Keratinocyte (primary cell): ENCODE results near the gene EXOC4. TPM values are rescaled to one million over a fixed set of nuclear protein-coding genes. Genes with fewer than 3 reads are reported as not detected.

Experiments used
- DNase-seq: peaks from one replicate; pipeline ENCODE4 v3.0.0-alpha.2; 2011; ENCODE audit warnings: low read depth, missing footprints, low spot score
- FAIRE-seq: peaks from 2 replicates; lab custom pipeline; 2011; peaks lifted over from hg19 to GRCh38; lab: Jason Lieb, UNC
- H2AFZ ChIP-seq: 2 replicates; pipeline ENCODE4 v1.6.0; 2012; ENCODE audit warnings: low read length, control low read depth, inconsistent platforms; ENCODE audit not compliant: control insufficient read depth
- H3K27ac ChIP-seq: 2 replicates; pipeline ENCODE4 v1.5.1; 2011; ENCODE audit warnings: low read length; ENCODE audit not compliant: control insufficient read depth, insufficient read depth
- H3K27me3 ChIP-seq: 3 replicates; pipeline ENCODE4 v1.6.0; 2011; ENCODE audit warnings: low read length; ENCODE audit not compliant: control insufficient read depth, insufficient read depth; ENCODE audit errors: extremely low read depth
- H3K36me3 ChIP-seq, 2 experiments: 2 replicates in 1 of 2; 3 replicates in 1 of 2; pipeline ENCODE4 v1.5.1; 2011; ENCODE audit warnings: low read length in 2 of 2, mild to moderate bottlenecking in 1 of 2; ENCODE audit not compliant: control insufficient read depth in 2 of 2, insufficient read depth in 2 of 2; ENCODE audit errors: extremely low read depth in 1 of 2
- H3K4me1 ChIP-seq: 3 replicates; pipeline ENCODE4 v1.5.1; 2011; ENCODE audit warnings: low read length; ENCODE audit not compliant: control insufficient read depth, insufficient read depth; ENCODE audit errors: extremely low read depth
- H3K4me2 ChIP-seq: 3 replicates; pipeline ENCODE4 v1.6.0; 2011; ENCODE audit warnings: low read depth, low read length; ENCODE audit not compliant: control insufficient read depth, insufficient read depth; ENCODE audit errors: extremely low read depth
- H3K4me3 ChIP-seq, 3 experiments: fragments of 200-600 bp in 1 of 3; sonication (generic) in 1 of 3; 2 replicates in 2 of 3; 3 replicates in 1 of 3; pipeline ENCODE4 v1.5.1; 2011 to 2016; ENCODE audit warnings: low read length in 3 of 3, mild to moderate bottlenecking in 3 of 3, control low read depth in 2 of 3, inconsistent platforms in 1 of 3, low read depth in 1 of 3, mixed read lengths in 1 of 3, mixed run types in 1 of 3, moderate library complexity in 1 of 3; ENCODE audit not compliant: control insufficient read depth in 2 of 3, insufficient read depth in 2 of 3; ENCODE audit errors: extremely low read depth in 1 of 3
- H3K79me2 ChIP-seq: 2 replicates; pipeline ENCODE4 v1.6.0; 2012; ENCODE audit warnings: low read length; ENCODE audit not compliant: control insufficient read depth, insufficient read depth
- H3K9ac ChIP-seq: 3 replicates; pipeline ENCODE4 v1.6.0; 2011; ENCODE audit warnings: low read length; ENCODE audit not compliant: control insufficient read depth, insufficient read depth; ENCODE audit errors: extremely low read depth
- H3K9me1 ChIP-seq: 3 replicates; pipeline ENCODE4 v1.6.0; 2011; ENCODE audit warnings: low read length; ENCODE audit not compliant: control insufficient read depth, insufficient read depth; ENCODE audit errors: extremely low read depth
- H3K9me3 ChIP-seq: 2 replicates; pipeline ENCODE4 v1.5.1; 2012; ENCODE audit warnings: low read depth, low read length; ENCODE audit not compliant: control insufficient read depth
- H4K20me1 ChIP-seq: 3 replicates; pipeline ENCODE4 v1.6.0; 2011; ENCODE audit warnings: low read length; ENCODE audit not compliant: control insufficient read depth, insufficient read depth; ENCODE audit errors: extremely low read depth
- CTCF ChIP-seq, 3 experiments: IDR thresholded peaks in 1 of 3; conservative IDR thresholded peaks in 1 of 3; optimal IDR thresholded peaks in 1 of 3; 2 replicates in 2 of 3; 3 replicates in 1 of 3; pipeline versions ENCODE3 to v1.5.1; 2011; ENCODE audit warnings: low read length in 3 of 3, mild to moderate bottlenecking in 3 of 3, moderate library complexity in 2 of 3, control low read depth in 1 of 3, inconsistent platforms in 1 of 3; ENCODE audit not compliant: insufficient read depth in 2 of 3; ENCODE audit errors: extremely low read depth in 1 of 3
- EZH2 ChIP-seq: IDR thresholded peaks from one replicate; pipeline ENCODE4 v1.6.1; 2012; ENCODE audit warnings: inconsistent platforms, mild to moderate bottlenecking, low read length, moderate library complexity
- dilution Hi-C: fragments of 300-500 bp; cut with MboI; formaldehyde crosslinking; loops from one replicate; pipeline ENCODE4 v1.7.0; 2020; ENCODE audit warnings: low sequenced_read_pairs; ENCODE audit not compliant: extremely low pct_ligation_motif_present
- polyA plus RNA-seq, 5 experiments: library from polyadenylated mRNA; depleted of rRNA in 3 of 5; stranded (reverse) in 3 of 5; stranded (forward) in 1 of 5; unstranded in 1 of 5; fragments of >200 nt; gene quantifications; 1 replicate in 1 of 5; 2 replicates in 3 of 5; 3 replicates in 1 of 5; pipeline versions ENCODE4 v1.2.1 to v1.2.3, GENCODE V29; 2011 to 2012; ENCODE audit warnings: missing spikeins in 2 of 5, low read depth in 1 of 5, low replicate concordance in 1 of 5

EXOC4 gene
- polyA plus RNA-seq, 1 donor (not counting 4 experiments of a cell fraction or from before 2014, with no cell fraction given): 52.6 TPM

GRCh38 chr7:133837224-133837623 is 584.3 kb downstream of the EXOC4 start:
- dilution Hi-C loops: no loop called here
- Histone ChIP-seq H3K79me2 (no peaks in the 10 kb centered on the region), H3K27me3 (no peaks in the 10 kb centered on the region), H3K9ac (no peak overlapping the region), H3K36me3 (no peaks in the 10 kb centered on the region), H3K27ac (no peak overlapping the region), H4K20me1 (no peaks in the 10 kb centered on the region), H3K4me2 (no peak overlapping the region), H2AFZ (no peak overlapping the region), H3K9me3 (no peaks in the 10 kb centered on the region), H3K4me1 (no peaks in the 10 kb centered on the region), H3K4me3 (no peak overlapping the region), H3K9me1 (no peaks in the 10 kb centered on the region)
- DNase-seq (no peak), FAIRE-seq (no peak)
- TF ChIP-seq CTCF (optimal IDR thresholded peaks at IDR 0.05 in 1 of 3, IDR thresholded peaks at IDR 0.05 in 1 of 3, conservative IDR thresholded peaks at IDR 0.05 in 1 of 3; ENCODE audit: extremely low read depth in 1 of 3, insufficient read depth in 2 of 3, low read length in 3 of 3): no peak
- no peak for TF ChIP-seq EZH2

- no peak overlapping the region for H2AFZ ChIP-seq
- TF ChIP-seq EZH2 (no peak), CTCF (optimal IDR thresholded peaks at IDR 0.05 in 1 of 3, IDR thresholded peaks at IDR 0.05 in 1 of 3, conservative IDR thresholded peaks at IDR 0.05 in 1 of 3; ENCODE audit: extremely low read depth in 1 of 3, insufficient read depth in 2 of 3, low read length in 3 of 3) (no peak)
- no peak overlapping the region for H3K4me2 ChIP-seq
- no peaks in the 10 kb centered on the region for H3K4me1 ChIP-seq
- H3K79me2 ChIP-seq: no peaks in the 10 kb centered on the region
- dilution Hi-C loops: no loop called here
- no peak overlapping the region for H3K27ac ChIP-seq
- FAIRE-seq (no peak), DNase-seq (no peak)
- no peaks in the 10 kb centered on the region for H3K9me3 ChIP-seq
- no peaks in the 10 kb centered on the region for H3K9me1 ChIP-seq
- no peak overlapping the region for H3K9ac ChIP-seq
- H3K27me3 ChIP-seq: no peaks in the 10 kb centered on the region
- no peaks in the 10 kb centered on the region for H4K20me1 ChIP-seq
- H3K36me3 ChIP-seq: no peaks in the 10 kb centered on the region
- H3K4me3 ChIP-seq: no peak overlapping the region
Observed at GRCh38 chr7:133839121-133839520, 586.2 kb downstream of the EXOC4 start.
